A549 (cell line): Measurements from ENCODE around the gene PAX3. TPM values are rescaled to one million over a fixed set of nuclear protein-coding genes. Genes with fewer than 3 reads are reported as not detected.

Experiments
- ATAC-seq, 2 experiments: fragments of 200-7000 bp in 1 of 2; fragments of >200 bp in 1 of 2; cut with Nextera tagmentation in 1 of 2; cut with Tn5 transposase in 1 of 2; 3 replicates each; pipeline versions ENCODE4 v1.8.0 to v1.9.1; 2018 to 2020; ENCODE audit warnings: mild to moderate bottlenecking in 1 of 2, moderate library complexity in 1 of 2
- CTCF ChIA-PET: fragments of 300-600 bp; sonication (Branson Sonifier 250); formaldehyde crosslinking; extraction: SDS; loops from one replicate; lab custom pipeline; 2021; ENCODE audit warnings: antibody characterized with exemption, inconsistent platforms; lab: Yijun Ruan, JAX
- POLR2A ChIA-PET: fragments of 350-600 bp; formaldehyde crosslinking; extraction: SDS; loops from one replicate; lab custom pipeline; 2021; ENCODE audit warnings: antibody characterized with exemption, inconsistent platforms; lab: Yijun Ruan, JAX
- DNase-seq, 2 experiments: peaks; one replicate each; pipeline versions ENCODE4 v3.0.0 to v3.0.0-alpha.2; 2011 to 2016; ENCODE audit warnings: low read depth in 1 of 2, low spot score in 1 of 2
- FAIRE-seq: peaks from 2 replicates; lab custom pipeline; 2011; peaks lifted over from hg19 to GRCh38; lab: Jason Lieb, UNC
- H3K27ac ChIP-seq, 2 experiments: fragments of >200 bp; sonication (Bioruptor Twin); formaldehyde crosslinking; 3 replicates each; pipeline ENCODE4 v1.5.1; 2016 to 2017
- H3K4me1 ChIP-seq: fragments of >200 bp; sonication (Bioruptor Twin); formaldehyde crosslinking; 3 replicates; pipeline ENCODE4 v1.6.1; 2016
- H3K4me2 ChIP-seq: fragments of >200 bp; sonication (Bioruptor Twin); formaldehyde crosslinking; 3 replicates; pipeline ENCODE4 v1.6.1; 2016
- H3K4me3 ChIP-seq: fragments of >200 bp; sonication (Bioruptor Twin); formaldehyde crosslinking; 3 replicates; pipeline ENCODE4 v1.5.1; 2016
- H3K9me3 ChIP-seq: fragments of >200 bp; sonication (Bioruptor Twin); formaldehyde crosslinking; 3 replicates; pipeline ENCODE4 v1.6.1; 2016
- BHLHE40 ChIP-seq: IDR thresholded peaks from 2 replicates; pipeline ENCODE4 v1.6.1; 2012; ENCODE audit warnings: low read depth, low read length, inconsistent platforms
- CBX8 ChIP-seq: fragments of 200-600 bp; sonication (generic); IDR thresholded peaks from 2 replicates; pipeline ENCODE4 v1.6.1; 2016
- EHF ChIP-seq: fragments of 250-450 bp; sonication (Bioruptor Pico); IDR thresholded peaks from 2 replicates; pipeline ENCODE4 v1.5.0; 2020; ENCODE audit warnings: mild to moderate bottlenecking
- ELK1 ChIP-seq: fragments of 150-350 bp; IDR thresholded peaks from 2 replicates; pipeline ENCODE4 v1.6.1; 2014; ENCODE audit warnings: low read depth, mild to moderate bottlenecking, low read length
- EP300 ChIP-seq, 2 experiments: fragments of >200 bp; sonication (Bioruptor Twin); formaldehyde crosslinking; IDR thresholded peaks; 2 replicates in 1 of 2; 3 replicates in 1 of 2; pipeline ENCODE4 v1.6.1; 2016 to 2017
- ESRRA ChIP-seq: fragments of 150-350 bp; IDR thresholded peaks from 2 replicates; pipeline ENCODE4 v1.6.1; 2014; ENCODE audit warnings: mild to moderate bottlenecking, low read length, borderline replicate concordance
- FOSB ChIP-seq: fragments of 250-450 bp; sonication (Bioruptor Pico); IDR thresholded peaks from 2 replicates; pipeline ENCODE4 v1.5.0; 2020; ENCODE audit warnings: mild to moderate bottlenecking, moderate library complexity
- FOSL2 ChIP-seq, 2 experiments: fragments of 450-650 bp in 1 of 2; fragments of >200 bp in 1 of 2; sonication (Bioruptor Twin) in 1 of 2; formaldehyde crosslinking; IDR thresholded peaks; 2 replicates each; pipeline versions ENCODE4 v1.5.0 to v1.6.1; 2016 to 2020; ENCODE audit warnings: mild to moderate bottlenecking in 1 of 2, moderate library complexity in 1 of 2
- HMGXB4 ChIP-seq: fragments of 250-450 bp; sonication (Bioruptor Pico); IDR thresholded peaks from 2 replicates; pipeline ENCODE4 v1.5.0; 2021; ENCODE audit warnings: mild to moderate bottlenecking, moderate library complexity, borderline replicate concordance
- HOXA7 ChIP-seq: fragments of 250-450 bp; sonication (Bioruptor Pico); IDR thresholded peaks from 2 replicates; pipeline ENCODE4 v1.5.0; 2020; ENCODE audit warnings: mild to moderate bottlenecking, moderate library complexity
- JUN ChIP-seq, 2 experiments: fragments of >200 bp; sonication (Bioruptor Twin); formaldehyde crosslinking; IDR thresholded peaks; 2 replicates in 1 of 2; 3 replicates in 1 of 2; pipeline ENCODE4 v1.6.1; 2016 to 2017
- MAX ChIP-seq: IDR thresholded peaks from 2 replicates; pipeline ENCODE4 v1.6.1; 2012
- MYC ChIP-seq: IDR thresholded peaks from 2 replicates; pipeline ENCODE4 v1.6.1; 2012; ENCODE audit warnings: mild to moderate bottlenecking, inconsistent platforms, low read length, improper control_type of control experiment, borderline replicate concordance
- NFE2L2 ChIP-seq: fragments of 150-350 bp; conservative IDR thresholded peaks from 2 replicates; pipeline ENCODE4 v1.6.1; 2014; ENCODE audit warnings: low read length
- PBX3 ChIP-seq: IDR thresholded peaks from 2 replicates; pipeline ENCODE4 v1.6.1; 2012
- PHF8 ChIP-seq: fragments of 200-600 bp; sonication (generic); IDR thresholded peaks from 2 replicates; pipeline ENCODE4 v1.6.1; 2016; ENCODE audit warnings: low read depth, mild to moderate bottlenecking, antibody characterized with exemption, moderate library complexity, borderline replicate concordance
- POLR2AphosphoS2 ChIP-seq: conservative IDR thresholded peaks from 2 replicates; pipeline ENCODE4 v1.6.1; 2012; ENCODE audit warnings: low read length, improper control_type of control experiment, inconsistent platforms
- RAD21 ChIP-seq, 2 experiments: fragments of >200 bp in 1 of 2; sonication (Bioruptor Twin) in 1 of 2; formaldehyde crosslinking in 1 of 2; IDR thresholded peaks in 1 of 2; conservative IDR thresholded peaks in 1 of 2; 2 replicates in 1 of 2; 3 replicates in 1 of 2; pipeline ENCODE4 v1.6.1; 2012 to 2018; ENCODE audit warnings: inconsistent platforms in 1 of 2
- RFX5 ChIP-seq: fragments of 450-650 bp; IDR thresholded peaks from 2 replicates; pipeline ENCODE4 v1.7.1; 2014; ENCODE audit warnings: antibody characterized with exemption, mild to moderate bottlenecking, moderate library complexity
- TFCP2L1 ChIP-seq: fragments of 250-450 bp; sonication (Bioruptor Pico); IDR thresholded peaks from 2 replicates; pipeline ENCODE4 v1.5.0; 2021; ENCODE audit warnings: mild to moderate bottlenecking
- ZC3H11A ChIP-seq: fragments of 450-650 bp; IDR thresholded peaks from 2 replicates; pipeline ENCODE4 v1.6.1; 2014; ENCODE audit warnings: antibody characterized with exemption, mild to moderate bottlenecking
- ZFP36 ChIP-seq: fragments of 450-650 bp; IDR thresholded peaks from 2 replicates; pipeline ENCODE4 v1.6.1; 2014; ENCODE audit warnings: borderline replicate concordance; ENCODE audit not compliant: partially characterized antibody
- WGBS: methylation state at CpG from one replicate; pipeline ENCODE4 v1.1.6; 2017; ENCODE audit errors: missing lambda C conversion rate; 5-methylcytosine and 5-hydroxymethylcytosine counted together
- polyA plus RNA-seq, 4 experiments: library from polyadenylated mRNA; depleted of rRNA in 3 of 4; stranded (reverse); fragments of >200 nt; fragmentation: RNase III in 1 of 4; extraction: RNeasy Plus Mini Kit Qiagen cat#74134 plus additional on column Dnase treatment in 1 of 4; gene quantifications; 2 replicates in 3 of 4; 3 replicates in 1 of 4; pipeline ENCODE4 v1.2.3, GENCODE V29; 2011 to 2017

The PAX3 gene
- polyA plus RNA-seq, 2 of the 4 experiments (the other 2 are of a cell fraction) = not detected

- Histone ChIP-seq H3K4me2 (no peak overlapping the region), H3K4me3 (no peak overlapping the region), H3K9me3 (no peaks in the 10 kb centered on the region), H3K27ac (no peak overlapping the region), H3K4me1 (peaks cover 6% of the 10 kb centered on the region; the same call in 1 of the 3 replicates)
- no peak for TF ChIP-seq ESRRA
- TF ChIP-seq ZFP36 = no peak
- TF ChIP-seq HMGXB4 (CRISPR knock-in tag) = no peak
- TF ChIP-seq MAX = no peak
- TF ChIP-seq TFCP2L1 (CRISPR knock-in tag) = no peak
- TF ChIP-seq EHF (CRISPR knock-in tag) = no peak
- no peak for TF ChIP-seq EP300 (IDR thresholded peaks at IDR 0.05)
- no peak for TF ChIP-seq HOXA7 (CRISPR knock-in tag)
- TF ChIP-seq ZC3H11A = no peak
- no peak for TF ChIP-seq NFE2L2
- TF ChIP-seq FOSB (CRISPR knock-in tag) = no peak
- TF ChIP-seq BHLHE40 = no peak
- TF ChIP-seq MYC = no peak
- no peak for TF ChIP-seq RFX5
- no peak for TF ChIP-seq POLR2AphosphoS2
- no peak for TF ChIP-seq PBX3
- no peak for TF ChIP-seq CBX8
- no peak for TF ChIP-seq JUN (IDR thresholded peaks at IDR 0.05)
- no peak for TF ChIP-seq PHF8
- CTCF ChIA-PET = interaction anchor here (0.6 to 1.3 kb wide), 3 partner anchors 21 to 393 kb away, joined by 3 to 4 read pairs (median 3); no protein-coding TSS in a partner anchor
- peak in 1 of 2 experiments; percentile 25; a peak in 1 of 6 replicates for ATAC-seq
- no peak for FAIRE-seq
- DNase-seq = no peak
- WGBS = 67% methylated on average over 14 of the region's 14 CpGs
- POLR2A ChIA-PET = no interaction called here
Measured at GRCh38 chr2:222292149-222293134, 6.4 kb downstream of the PAX3 start.

GRCh38 chr2:222291485-222291841 is 7.3 kb downstream of the PAX3 start:
- Histone ChIP-seq H3K9me3 (no peaks in the 10 kb centered on the region), H3K4me2 (no peak overlapping the region; the same call in 2 of the 3 replicates), H3K27ac (no peak overlapping the region), H3K4me3 (no peak overlapping the region), H3K4me1 (peaks cover 6% of the 10 kb centered on the region; the same call in 1 of the 3 replicates)
- CTCF ChIA-PET = interaction anchor here (1.3 kb wide), 1 partner anchor 27 kb away, joined by 4 read pairs; no protein-coding TSS in a partner anchor
- DNase-seq (no peak), ATAC-seq (peak in 1 of 2 experiments; percentile 24; a peak in 2 of 6 replicates), FAIRE-seq (no peak)
- TF ChIP-seq RAD21 (conservative IDR thresholded peaks at IDR 0.05 in 1 of 2, IDR thresholded peaks at IDR 0.05 in 1 of 2) (no peak), FOSB (CRISPR knock-in tag) (no peak), ELK1 (no peak), POLR2AphosphoS2 (no peak), NFE2L2 (no peak), MAX (no peak), CBX8 (no peak), FOSL2 (IDR thresholded peaks at IDR 0.05) (no peak), FOSL2 (CRISPR knock-in tag; IDR thresholded peaks at IDR 0.05) (no peak)
- POLR2A ChIA-PET = no interaction called here
- WGBS = 69% methylated on average over 4 of the region's 4 CpGs
